Measurements from ENCODE around the gene SETX.

- TF ChIP-seq CTCF (IDR thresholded peaks at IDR 0.05; ENCODE audit: low read depth, low read length) (no peak), EZH2phosphoT487 (IDR thresholded peaks at IDR 0.05; ENCODE audit: low read depth) (no peak)
Observed at GRCh38 chr9:132241840-132242620, 112.8 kb downstream of the SETX start.

All from OCI-LY3 (cell line).